Hematopoietic multipotent progenitor cell treated with erythropoietin and hydrocortisone succinate and interleukin-3 and kit ligand, for 8 days (in vitro differentiated cells): ENCODE measurements around the gene ARHGAP24.
"Not testable (repeated sequence)": the region's sequence is repeated elsewhere in the genome, so short reads cannot be mapped to it uniquely, and the experiment has no call there.

Experiments
- DNase-seq: peaks from one replicate; pipeline ENCODE4 v3.0.0-alpha.2; 2015

ARHGAP24 gene

DNA sequence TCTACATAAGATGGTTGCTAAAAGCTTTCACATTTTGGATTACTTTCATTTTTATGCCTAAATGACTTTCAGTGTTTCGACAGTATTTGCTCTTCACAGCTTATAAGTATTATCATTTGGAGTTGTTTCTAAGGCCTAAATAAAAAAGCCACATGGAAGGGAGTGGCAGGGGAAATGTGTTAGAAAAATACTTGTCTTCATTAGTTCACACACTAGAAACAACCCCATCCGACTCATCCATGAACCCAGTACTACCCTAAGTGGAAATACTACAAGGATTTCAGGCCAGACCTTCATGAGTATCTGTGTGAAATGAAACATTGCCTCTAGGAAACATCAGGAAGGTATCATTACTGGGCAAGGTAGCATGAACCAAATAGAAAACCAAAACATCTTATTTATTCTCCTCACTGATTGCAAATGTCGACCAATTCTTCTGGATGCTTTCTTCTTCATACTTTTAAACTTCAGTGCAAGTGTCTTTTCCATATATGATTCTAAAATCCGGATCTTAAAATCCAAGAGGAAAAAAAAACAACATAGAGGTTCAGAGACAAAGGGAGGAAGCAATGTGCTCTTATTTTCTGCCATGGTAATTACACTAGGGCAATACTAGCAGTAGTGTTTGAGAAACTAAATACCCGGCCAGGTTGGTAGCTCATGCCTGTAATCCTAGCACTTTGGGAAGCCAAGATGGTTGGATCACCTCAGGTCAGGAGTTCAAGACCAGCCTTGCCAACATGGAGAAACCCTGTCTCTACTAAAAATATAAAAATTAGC lies 349.4 kb downstream of the ARHGAP24 start:
- DNase-seq: no peak

DNA sequence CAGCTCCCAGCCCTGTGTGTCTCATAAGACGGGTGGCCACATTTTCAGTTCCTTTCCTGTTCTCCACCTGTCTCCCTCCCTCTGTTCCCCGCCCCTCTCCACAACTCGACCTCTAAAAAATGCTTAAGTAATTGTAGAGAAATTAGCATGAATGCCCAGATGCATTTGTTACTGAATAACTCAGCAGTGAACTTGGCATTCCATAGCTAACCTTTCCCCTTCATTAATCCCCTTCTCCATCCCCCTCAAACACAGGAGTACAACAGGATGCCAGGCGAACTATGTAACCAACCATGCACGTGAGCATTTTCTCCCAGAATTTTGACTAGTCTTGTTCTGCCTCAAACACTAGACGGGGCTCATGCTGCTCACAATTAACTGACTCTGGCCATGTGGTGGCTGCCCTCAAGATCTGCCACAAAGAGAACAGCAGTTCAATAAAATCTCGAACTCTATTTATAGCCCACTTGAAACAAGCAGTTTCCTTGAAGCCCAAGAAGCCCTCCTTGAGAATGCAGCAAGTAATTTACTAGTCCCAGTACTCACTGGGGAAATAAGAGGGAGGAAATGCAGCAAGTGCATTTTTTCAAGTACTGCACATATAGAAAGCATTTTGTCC lies 351.2 kb downstream of the ARHGAP24 start:
- no peak for DNase-seq

DNA sequence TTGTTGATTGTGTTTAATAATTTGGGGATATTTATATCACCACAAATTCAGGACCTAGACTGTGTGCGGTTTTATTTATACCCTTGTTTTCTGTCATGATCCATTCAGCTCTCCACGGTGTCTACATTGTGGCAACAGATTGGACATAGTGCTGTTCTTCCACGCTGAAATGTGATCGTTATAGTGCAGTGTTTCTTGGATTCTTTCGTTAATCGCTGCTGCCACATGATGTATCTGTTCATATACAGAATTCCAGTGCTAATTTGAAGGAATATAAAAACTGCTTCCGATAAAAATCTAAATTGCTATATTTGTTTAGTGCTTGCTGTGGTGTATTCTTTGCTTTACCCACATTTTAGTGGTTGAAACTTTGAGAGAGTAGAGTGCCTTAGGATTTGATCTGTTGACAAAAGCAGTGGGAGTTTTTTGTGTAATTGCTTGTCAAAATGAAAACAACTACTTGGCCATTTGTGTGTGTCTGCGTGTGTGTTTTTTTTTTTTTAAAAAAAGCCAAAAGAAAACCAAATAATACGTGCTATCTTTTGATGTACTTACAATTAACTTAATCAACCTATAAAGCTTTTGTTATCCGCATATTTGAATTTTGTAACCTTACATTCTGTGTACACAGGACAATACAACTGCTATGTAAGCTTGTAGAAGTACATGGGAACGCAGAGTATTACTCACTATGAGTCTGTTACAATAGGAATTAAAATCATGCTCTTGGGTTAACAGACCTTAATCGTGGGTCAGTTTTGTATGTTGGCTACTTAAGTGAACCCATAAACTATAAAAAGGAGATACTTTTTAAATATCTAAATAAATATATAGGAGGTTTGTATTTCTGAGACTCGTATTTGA lies 353.3 kb downstream of the ARHGAP24 start:
- no peak for DNase-seq

GRCh38 chr4:85829276-85830051 lies 354.5 kb downstream of the ARHGAP24 start:
- no peak for DNase-seq

DNA sequence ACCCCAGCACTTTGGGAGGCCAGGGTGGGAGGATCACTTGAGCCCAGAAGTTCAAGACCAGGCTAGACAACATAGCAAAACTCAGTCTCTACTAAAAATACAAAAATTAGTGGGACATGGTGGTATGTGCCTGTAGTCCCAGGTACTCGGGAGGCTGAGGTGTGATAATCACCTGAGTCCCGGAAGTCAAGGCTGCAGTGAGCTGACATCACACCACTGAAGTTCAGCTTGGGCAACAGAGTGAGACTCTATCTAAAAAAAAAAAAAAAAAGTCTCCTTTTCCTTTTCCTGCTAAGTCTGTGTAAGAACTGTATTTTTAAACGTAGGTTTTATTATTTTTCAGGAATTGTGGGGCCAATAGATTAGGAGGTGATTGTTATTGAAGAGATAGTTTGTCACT lies 356.7 kb downstream of the ARHGAP24 start:
- DNase-seq: no peak

DNA sequence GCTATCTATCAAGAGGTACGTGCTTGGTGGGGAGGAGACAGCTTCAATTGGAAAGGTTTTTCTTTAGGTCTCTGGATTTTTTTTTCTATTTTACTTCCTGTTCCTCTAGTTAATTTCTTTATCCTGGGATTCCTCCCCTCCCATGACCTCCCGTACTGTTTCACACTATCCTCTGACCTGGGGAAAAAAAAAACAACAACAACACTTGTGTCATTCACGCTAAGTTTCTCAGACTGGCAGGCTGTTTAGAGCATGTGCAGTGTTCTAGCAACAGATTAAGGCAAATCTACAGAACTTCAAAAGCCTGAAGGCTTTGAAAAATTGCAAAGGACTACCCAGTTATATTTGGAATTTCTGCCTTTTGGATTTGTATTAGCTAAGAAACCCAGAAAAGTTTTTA lies 358.4 kb downstream of the ARHGAP24 start:
- no peak for DNase-seq

DNA sequence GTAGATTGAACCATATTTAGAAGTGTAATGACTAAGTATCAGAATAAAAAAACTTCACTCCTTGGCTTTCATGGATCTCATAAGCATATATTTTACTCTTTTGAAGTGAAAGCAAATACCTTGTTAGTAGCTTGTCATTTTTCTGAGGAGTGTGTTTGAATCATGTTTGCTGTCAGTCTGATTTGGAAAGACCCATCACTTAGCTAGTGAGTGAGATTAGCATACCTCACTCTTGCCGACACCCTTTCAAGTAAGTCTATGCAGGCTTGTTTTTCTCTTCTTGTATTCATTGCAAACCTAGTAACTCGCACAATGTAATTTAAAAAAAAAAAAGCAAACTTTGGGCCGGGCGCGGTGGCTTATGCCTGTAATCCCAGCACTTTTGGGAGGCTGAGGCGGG lies 360.0 kb downstream of the ARHGAP24 start:
- no peak for DNase-seq

GRCh38 chr4:85836588-85837438 lies 361.9 kb downstream of the ARHGAP24 start:
- DNase-seq: no peak

GRCh38 chr4:85837439-85837733 lies 362.4 kb downstream of the ARHGAP24 start:
- DNase-seq: no peak

- not testable (repeated sequence) for DNase-seq
Measured at GRCh38 chr4:85839981-85840451, 365.1 kb downstream of the ARHGAP24 start.

GRCh38 chr4:85842540-85842939 lies 367.6 kb downstream of the ARHGAP24 start:
- peak; percentile 10 for DNase-seq

DNA sequence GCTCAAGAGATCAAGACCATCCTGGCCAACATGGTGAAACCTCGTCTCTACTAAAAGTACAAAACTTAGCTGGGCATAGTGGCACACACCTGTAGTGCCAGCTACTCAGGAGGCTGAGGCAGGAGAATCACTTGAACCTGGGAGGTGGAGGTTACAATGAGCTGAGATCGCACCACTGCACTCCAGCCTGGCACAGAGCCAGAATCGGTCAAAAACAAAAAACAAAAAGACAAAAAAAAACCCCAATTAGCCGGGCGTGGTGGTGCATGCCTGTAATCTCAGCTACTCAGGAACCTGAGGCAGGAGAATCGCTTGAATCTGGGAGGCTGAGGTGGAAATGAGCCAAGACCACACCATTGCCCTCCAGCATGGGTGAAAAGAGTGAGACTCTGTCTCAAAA lies 378.8 kb downstream of the ARHGAP24 start:
- not testable (repeated sequence) for DNase-seq

DNA sequence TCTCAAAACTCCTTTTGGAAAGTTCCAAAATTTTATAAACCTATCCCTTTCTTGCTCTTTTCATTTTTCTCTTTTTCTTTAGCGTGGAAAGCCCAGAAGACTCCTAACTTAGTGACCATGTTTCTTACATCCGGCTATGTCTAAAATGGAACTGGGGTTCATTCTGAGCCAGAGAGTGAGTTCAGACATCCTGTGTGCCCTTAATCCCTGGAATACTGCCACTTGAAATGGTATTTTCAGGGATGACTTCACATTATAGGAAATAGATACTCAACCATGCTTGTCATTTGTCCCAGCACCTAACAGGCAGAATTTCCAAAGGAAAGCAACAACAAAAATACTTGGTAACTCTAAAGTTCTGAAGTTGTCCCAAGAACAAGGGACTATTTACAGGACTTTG lies 379.6 kb downstream of the ARHGAP24 start:
- DNase-seq: no peak

- DNase-seq: no peak
Measured at GRCh38 chr4:85860066-85860740, 385.3 kb downstream of the ARHGAP24 start.

DNA sequence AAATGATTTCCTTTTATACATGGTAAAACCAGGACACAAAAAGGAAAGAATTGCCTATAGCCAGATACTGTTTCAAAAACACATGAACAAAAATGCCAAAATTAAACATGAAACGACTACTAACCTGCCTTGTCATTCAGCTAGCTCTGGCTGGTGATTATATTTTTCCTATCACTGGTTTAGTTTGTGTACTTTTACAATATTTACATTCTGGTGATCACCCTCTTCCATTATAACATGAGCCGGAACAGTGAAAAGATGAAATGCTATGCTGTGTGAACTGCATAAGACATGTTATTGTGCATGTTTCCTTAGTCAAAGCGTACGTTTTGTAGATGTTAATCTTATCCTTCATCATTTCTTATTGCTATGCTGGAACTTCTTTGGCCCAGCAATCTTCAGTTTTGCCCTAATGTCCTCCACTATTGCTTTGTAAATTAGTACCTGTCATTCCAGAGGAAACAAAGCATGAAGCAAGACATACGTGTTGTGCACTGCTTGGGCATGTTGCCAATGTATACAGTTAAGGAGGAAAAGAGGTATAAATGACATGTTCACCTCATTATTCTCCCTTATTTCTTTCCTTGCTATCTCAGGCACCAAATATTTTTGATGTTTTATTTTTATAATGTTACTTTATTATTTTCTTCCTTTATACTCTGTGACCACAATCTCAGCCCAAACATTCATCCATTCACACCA lies 386.3 kb downstream of the ARHGAP24 start:
- no peak for DNase-seq

GRCh38 chr4:85862896-85863295 lies 387.9 kb downstream of the ARHGAP24 start:
- no peak for DNase-seq

- DNase-seq: no peak
Measured at GRCh38 chr4:85864259-85865205, 389.6 kb downstream of the ARHGAP24 start.

DNA sequence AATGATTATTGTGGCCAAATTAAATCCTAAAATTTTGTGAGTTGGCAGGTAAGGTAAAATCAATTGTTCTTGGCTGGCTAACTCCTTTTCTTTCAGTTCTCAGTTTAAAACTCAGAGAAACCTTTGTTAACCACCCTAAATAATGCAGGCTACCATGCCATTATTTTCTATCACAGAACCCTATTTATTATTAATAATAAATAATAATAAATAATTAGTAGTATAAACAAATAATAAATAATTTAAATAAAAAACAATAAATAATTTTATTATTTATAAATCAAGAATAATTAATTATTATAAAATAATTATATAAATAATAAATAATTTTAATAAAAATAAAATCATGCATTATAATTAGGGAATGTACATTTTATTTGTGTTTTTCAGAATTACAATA lies 390.3 kb downstream of the ARHGAP24 start:
- DNase-seq: no peak

- DNase-seq: no peak
Measured at GRCh38 chr4:85866508-85866907, 391.6 kb downstream of the ARHGAP24 start.

GRCh38 chr4:85867271-85867670 lies 392.3 kb downstream of the ARHGAP24 start:
- no peak for DNase-seq
